ENCODE results near the gene ALDH1A3.
A peak's percentile ranks its signal among the peaks of the same experiment; 100 is the strongest.

Gene ALDH1A3

GRCh38 chr15:100881573-100882336 lies 2.1 kb downstream of the ALDH1A3 start:
- DNase-seq (ENCODE audit: low spot score), result no peak

GRCh38 chr15:100885116-100885515 lies 5.5 kb downstream of the ALDH1A3 start:
- no peak for DNase-seq (ENCODE audit: low spot score)

GRCh38 chr15:100885811-100886210 lies 6.2 kb downstream of the ALDH1A3 start:
- no peak for DNase-seq (ENCODE audit: low spot score)

DNA sequence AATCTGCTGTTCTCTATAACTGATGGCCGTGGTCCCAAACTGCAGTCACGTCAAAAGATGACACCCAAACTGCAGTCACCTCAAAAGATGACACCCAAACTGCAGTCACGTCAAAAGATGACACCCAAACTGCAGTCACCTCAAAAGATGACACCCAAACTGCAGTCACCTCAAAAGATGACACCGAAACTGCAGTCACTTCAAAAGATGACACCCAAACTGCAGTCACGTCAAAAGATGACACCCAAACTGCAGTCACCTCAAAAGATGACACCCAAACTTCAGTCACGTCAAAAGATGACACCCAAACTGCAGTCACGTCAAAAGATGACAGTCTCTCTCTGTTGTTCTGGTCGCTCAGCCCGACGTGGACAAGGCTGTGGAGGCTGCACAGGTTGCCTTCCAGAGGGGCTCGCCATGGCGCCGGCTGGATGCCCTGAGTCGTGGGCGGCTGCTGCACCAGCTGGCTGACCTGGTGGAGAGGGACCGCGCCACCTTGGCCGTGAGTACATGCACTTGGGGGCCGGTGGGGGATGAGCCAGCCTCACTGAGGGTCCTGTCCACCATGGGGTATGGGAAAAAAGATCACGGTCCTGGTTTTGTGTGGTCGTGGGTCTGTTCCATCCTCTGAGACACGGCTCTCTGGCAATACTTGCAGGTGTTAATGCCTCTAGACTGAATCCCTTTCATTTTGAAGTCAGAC lies 7.7 kb downstream of the ALDH1A3 start:
- DNase-seq (ENCODE audit: low spot score), result no peak

- no peak for DNase-seq (ENCODE audit: low spot score)
Measured at GRCh38 chr15:100889385-100890050, 9.9 kb downstream of the ALDH1A3 start.

- DNase-seq (ENCODE audit: low spot score), result no peak
Measured at GRCh38 chr15:100890051-100890720, 10.6 kb downstream of the ALDH1A3 start.

DNA sequence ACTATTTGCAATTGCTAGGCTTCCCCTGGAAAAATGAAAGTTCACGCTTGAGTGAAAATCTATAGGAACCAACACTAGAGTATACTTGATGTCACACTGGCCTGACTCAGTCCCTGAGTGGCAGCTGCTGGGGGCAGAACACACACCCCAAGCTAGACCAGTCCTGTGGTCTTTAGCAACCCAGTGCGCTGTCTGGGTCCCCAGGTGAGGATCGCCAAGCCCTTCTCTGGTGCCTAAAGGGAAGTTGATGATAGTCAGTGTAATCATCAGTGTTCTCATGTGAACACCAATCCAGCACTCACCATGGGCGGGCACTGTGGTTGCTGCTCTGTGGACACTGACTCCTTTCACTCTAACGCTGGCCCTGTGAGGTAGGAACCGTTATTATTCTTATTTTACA lies 11.2 kb downstream of the ALDH1A3 start:
- no peak for DNase-seq (ENCODE audit: low spot score)

GRCh38 chr15:100891307-100892012 lies 11.8 kb downstream of the ALDH1A3 start:
- DNase-seq (ENCODE audit: low spot score), result peak; percentile 87

DNA sequence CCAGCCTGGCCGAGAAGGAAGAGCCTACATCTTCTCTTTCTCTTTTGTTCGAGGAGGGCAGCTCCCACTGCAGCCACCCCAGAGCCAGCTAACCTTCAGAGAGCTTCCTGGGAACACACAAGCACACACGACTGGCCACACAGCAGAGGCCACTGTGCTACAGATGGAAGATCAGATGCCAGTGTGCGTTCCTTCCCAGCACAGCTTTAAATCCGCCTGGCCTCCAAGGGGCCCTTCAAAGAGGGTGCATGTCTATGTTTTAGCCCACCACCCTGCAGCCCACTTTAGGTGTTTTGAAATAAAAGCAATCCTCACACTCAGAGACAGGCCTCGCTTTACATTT lies 12.4 kb downstream of the ALDH1A3 start:
- no peak for DNase-seq (ENCODE audit: low spot score)

GRCh38 chr15:100893261-100893963 lies 13.8 kb downstream of the ALDH1A3 start:
- DNase-seq (ENCODE audit: low spot score), result no peak

- no peak for DNase-seq (ENCODE audit: low spot score)
Measured at GRCh38 chr15:100893964-100894295, 14.3 kb downstream of the ALDH1A3 start.

GRCh38 chr15:100895721-100896120 lies 16.1 kb downstream of the ALDH1A3 start:
- DNase-seq (ENCODE audit: low spot score), result no peak

DNA sequence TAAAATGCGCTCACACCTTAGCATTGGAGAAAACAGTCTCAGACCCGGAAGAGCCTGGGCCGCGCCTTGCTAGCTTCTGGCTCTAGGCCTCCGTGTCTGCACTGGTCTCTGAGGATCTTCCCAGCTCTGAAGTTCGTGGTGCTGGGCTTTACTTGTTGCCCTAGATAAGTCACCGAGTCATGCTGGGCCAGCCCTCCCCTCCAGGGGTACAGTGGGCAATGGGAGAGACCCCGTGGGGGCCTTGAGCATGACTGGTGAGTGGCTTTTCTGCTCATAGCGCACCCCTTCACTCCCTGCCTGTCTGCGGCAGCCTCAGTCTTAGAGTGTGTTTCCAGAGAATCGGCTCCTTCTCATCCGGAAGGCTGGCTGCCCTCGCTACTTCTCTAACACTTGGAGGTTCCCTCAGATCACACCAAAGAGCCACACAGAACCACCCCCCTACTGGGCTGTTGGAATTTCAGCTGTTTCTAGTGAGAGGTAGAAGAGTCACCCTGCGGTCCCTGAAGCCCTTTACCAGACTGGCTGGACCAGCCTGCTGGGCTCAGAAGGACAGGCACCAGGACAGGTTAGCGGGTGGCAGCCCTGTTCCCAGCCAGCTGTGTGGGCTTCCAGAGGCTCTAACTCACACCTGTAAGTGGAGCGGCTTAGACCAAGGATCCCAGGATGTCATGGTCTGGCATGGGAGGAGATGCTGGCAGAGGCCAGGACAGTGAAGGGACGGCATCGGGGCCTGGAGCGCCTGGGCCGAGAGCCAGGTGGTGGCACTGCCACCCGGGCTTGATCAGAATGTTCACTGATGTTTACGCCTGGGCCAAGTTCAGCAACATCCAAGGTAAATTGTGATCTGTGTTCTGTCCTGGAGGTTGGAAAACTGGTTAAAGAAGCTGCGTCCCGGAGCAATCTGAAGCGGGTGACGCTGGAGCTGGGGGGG lies 17.9 kb downstream of the ALDH1A3 start:
- no peak for DNase-seq (ENCODE audit: low spot score)

GRCh38 chr15:100898152-100898490 lies 18.5 kb downstream of the ALDH1A3 start:
- no peak for DNase-seq (ENCODE audit: low spot score)

- no peak for DNase-seq (ENCODE audit: low spot score)
Measured at GRCh38 chr15:100898661-100899462, 19.2 kb downstream of the ALDH1A3 start.

GRCh38 chr15:100899601-100900000 lies 20.0 kb downstream of the ALDH1A3 start:
- no peak for DNase-seq (ENCODE audit: low spot score)

DNA sequence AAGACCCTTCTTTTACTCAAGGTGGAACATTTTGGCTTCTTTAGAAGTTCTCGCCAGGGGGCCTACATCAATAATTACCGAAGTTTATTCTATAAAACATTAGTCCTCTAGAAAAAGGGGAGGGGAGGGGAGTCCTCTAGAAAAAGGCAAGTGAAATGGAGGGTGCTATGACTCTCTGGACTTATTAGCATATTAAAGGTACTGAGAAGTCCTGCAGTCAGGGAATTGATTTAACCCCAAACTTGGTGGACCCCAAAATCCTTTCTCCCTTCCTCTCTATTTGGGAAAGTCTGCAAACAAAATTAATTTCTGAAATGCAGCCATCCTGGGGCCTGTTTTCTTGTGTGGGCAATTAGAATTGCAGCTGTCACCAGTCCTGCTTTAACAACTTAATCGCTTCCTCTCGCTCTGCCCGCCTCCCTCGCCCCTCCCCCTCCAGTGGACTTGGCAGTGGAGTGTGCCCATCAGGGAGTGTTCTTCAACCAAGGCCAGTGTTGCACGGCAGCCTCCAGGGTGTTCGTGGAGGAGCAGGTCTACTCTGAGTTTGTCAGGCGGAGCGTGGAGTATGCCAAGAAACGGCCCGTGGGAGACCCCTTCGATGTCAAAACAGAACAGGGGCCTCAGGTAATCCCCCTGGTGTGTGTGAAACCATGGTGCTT lies 20.6 kb downstream of the ALDH1A3 start:
- DNase-seq (ENCODE audit: low spot score), result no peak

DNA sequence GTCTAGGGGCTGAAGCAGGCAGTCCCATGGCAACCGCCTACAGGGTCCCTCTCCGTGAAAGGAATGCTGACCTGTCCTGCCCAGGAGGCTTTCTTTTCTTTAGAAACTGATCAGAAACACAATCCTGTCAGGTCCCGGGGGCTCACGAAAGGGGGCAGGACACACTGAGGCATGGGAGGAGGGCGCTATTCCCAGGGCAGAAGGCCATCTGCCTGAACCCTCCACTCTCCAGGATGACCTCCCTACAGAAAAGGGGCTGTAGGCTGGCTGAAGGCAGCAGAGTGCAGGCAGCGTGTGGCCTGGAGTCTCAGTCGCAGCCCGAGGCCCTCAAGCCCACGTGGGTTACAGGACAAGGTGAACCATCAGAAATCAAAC lies 21.2 kb downstream of the ALDH1A3 start:
- no peak for DNase-seq (ENCODE audit: low spot score)

GRCh38 chr15:100901296-100901695 lies 21.7 kb downstream of the ALDH1A3 start:
- DNase-seq (ENCODE audit: low spot score), result no peak
